HG03135 (cell line): ENCODE measurements around the gene SYT9.
"Not testable (repeated sequence)": the region's sequence is repeated elsewhere in the genome, so short reads cannot be mapped to it uniquely, and the experiment has no call there.

Source experiments
- ATAC-seq: cut with Tn5 transposase; IDR thresholded peaks from one replicate; pipeline ENCODE4 v1.9.1; 2021; ENCODE audit warnings: mild to moderate bottlenecking, moderate library complexity; ENCODE audit not compliant: unreplicated experiment

The SYT9 gene

DNA sequence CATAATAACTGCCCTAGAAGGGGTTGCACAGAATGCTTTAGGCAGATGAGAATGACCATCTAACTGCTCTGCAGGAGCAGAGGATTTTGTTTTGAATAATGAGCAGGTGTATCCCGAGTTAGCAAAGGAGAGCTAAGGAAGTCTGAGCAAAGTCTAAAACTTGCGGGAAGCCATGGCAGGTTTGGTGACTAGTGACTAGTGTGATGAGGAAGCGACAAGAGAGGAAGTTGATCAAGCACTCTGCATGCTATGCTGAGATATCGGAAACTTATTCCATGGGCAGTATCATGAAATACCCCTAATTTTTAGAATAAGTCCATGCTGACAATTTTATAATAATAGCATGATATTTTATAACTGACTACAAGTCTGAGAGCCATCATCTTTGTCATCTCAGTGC, 246.5 kb downstream of the SYT9 start:
- no peak for ATAC-seq

DNA sequence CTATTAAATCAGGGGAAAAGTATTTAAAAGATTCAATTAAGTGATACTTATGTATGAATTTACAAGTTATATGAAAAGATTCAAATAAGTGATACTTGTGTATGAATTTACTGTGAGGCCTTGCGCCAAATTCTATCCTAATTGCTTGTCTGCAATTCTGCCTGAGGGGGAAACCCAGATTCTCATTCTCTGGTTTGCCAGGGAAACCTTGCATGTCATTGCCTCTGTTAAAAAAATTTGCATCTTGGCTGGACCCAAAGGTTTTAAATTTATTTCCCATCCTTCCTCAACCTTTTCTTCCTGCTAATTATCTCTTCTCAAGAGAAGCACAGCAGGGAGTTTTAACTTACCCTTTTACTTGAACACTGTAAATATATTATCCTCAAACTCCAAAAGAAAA, 247.4 kb downstream of the SYT9 start:
- no peak for ATAC-seq

DNA sequence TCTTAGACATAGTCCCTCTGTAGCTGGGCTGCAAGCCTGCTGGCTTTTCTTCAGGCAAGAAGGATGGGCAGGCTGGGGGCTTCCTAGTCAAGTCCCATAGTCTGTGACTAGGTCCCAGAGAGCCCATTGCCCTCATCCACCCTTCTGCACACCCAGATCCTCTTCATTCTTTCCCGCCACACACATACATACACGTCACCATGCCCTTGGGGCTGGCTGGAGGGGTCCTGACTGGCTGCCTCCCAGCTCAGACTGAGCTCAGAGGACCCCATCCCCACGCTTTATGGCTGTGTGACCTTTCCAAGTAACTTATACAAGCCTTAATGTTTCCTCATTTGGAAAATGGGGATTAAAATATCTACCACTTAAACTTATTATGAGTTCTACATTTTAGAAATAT, 248.5 kb downstream of the SYT9 start:
- no peak for ATAC-seq

DNA sequence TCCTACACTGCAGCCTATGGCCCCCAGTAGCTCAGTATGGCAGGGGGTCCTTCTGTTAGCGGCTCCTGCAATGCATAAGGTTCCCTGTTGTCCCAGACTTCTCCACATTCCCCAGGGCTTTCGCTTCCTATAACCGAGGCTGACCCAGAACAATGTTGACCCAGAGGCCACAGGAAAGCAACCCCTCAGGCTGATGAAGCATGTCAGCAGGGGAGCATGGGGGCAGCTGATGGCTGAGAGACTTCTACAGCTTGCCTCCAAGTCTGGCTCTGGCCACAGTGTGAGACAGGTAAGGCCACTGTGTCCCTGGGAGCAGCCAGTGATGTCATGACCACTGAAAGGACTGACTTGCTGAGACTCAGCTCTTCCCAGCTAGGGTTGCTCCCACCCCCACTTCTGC, 249.5 kb downstream of the SYT9 start:
- no peak for ATAC-seq

DNA sequence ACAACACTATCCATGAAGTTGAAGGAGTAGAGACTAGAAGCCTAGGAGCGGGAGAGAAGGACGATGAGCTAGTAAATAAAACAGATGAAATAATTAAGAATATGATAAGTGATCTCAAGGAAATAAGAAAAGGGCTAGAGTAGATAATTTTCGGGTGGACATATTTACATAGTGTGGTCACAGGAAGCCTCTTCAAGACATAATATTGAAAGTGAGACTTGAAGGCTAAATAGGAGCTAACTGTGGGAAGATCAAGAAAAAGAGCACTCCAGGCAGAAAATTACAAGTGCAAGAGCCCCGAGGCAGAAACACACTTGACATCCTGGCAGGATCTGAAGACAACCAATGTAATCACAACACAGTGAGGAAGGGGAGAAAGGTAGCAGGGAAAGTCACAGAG, 250.2 kb downstream of the SYT9 start:
- ATAC-seq: no peak

DNA sequence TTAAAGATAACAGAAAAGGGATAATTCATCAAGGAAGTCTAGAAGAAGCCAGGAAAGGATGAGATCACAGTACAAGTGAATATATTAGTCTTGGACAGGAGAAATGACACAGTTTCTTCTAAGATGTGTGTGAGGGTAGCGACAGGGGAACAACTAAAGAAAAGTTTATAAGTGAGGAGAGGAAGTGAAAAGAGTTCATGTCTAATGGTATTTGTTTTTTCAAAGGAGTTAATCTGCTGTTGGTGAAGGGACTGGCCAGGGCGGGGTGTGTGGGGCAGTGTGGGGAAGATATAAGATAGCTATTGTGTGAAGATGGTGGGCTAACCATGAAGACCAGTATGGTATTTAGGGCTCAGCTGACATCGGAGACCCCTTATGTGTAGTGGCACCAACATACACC, 254.5 kb downstream of the SYT9 start:
- no peak for ATAC-seq

DNA sequence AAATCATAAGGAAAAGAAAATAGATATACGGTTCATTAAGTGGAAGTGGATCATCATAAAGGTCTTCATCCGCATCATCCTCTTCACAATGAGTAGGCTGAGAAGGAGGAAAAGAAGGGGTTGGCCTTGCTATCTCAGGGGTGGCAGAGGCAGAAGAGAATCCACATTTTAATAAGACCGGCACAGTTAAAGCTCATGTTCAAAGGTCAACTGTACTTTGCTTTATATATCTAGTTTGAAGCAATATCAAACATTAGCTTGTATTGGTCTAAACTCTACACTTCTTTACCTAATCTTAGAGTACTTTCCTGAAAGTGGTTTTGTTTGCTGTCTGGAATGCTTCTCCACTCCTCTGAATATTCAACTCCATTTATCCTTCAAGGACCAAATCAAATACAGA, 256.4 kb downstream of the SYT9 start:
- ATAC-seq: no peak

DNA sequence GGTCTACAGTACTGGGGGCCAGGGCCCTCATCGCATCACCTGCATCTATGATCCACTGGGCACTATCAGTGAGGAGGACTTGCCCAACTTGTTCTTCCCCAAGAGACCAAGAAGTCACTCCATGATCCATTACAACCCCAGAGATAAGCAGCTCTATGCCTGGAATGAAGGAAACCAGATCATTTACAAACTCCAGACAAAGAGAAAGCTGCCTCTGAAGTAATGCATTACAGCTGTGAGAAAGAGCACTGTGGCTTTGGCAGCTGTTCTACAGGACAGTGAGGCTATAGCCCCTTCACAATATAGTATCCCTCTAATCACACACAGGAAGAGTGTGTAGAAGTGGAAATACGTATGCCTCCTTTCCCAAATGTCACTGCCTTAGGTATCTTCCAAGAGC, 258.3 kb downstream of the SYT9 start:
- ATAC-seq: no peak

DNA sequence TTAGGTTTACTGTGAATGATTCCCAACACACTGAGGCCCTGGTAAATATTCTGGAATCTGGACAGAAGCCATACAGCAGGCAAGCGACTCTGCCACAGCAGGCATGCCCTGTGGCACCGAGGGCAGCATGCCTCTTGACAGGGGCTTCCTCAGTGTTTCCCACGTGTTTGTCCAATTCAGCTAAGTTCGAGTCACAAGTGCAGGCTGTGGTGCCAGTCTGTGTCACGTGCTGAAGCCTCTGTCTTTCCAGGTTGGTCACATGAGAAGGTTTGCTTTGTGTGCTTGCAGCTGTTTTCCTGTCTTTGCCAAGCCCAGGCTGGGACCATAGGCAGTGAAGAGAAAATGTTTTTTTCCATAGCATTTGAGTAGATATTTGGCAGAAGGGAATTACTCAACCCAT, 259.7 kb downstream of the SYT9 start:
- ATAC-seq: no peak

DNA sequence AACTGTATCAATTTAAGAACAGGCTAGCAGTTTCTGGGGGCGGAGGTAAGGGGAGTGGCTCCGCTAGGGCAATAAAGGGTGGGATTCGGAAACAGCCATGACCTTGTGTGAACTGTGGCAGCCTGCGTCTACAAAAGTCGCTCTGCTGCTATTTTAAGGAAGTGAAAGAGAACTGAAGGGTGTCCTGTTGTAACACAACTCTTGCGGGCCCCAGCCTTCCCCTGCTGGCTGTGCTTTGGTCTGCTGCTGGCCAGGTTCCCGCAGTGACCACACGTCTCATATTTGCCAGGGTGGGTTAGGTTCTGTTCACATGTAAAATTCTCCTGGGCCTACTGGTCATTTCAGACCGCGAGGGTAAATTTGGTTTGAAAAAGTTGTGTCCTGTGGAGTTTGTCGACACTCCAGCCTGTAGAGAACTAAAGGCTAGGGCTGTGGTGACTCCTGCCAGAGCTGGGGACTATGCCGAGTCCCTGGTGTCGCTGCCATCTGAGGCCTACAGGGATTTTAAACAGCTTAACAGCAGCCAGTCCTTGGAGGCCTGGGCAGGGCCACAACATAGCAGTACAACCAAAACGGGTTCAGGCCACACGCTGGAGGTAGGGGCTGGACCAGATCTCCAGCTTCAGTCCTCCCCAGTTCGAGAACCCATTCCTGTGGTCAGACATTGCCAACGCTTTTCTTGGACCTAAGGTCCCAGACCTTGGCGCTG, 261.0 kb downstream of the SYT9 start:
- ATAC-seq: peak; percentile 73

DNA sequence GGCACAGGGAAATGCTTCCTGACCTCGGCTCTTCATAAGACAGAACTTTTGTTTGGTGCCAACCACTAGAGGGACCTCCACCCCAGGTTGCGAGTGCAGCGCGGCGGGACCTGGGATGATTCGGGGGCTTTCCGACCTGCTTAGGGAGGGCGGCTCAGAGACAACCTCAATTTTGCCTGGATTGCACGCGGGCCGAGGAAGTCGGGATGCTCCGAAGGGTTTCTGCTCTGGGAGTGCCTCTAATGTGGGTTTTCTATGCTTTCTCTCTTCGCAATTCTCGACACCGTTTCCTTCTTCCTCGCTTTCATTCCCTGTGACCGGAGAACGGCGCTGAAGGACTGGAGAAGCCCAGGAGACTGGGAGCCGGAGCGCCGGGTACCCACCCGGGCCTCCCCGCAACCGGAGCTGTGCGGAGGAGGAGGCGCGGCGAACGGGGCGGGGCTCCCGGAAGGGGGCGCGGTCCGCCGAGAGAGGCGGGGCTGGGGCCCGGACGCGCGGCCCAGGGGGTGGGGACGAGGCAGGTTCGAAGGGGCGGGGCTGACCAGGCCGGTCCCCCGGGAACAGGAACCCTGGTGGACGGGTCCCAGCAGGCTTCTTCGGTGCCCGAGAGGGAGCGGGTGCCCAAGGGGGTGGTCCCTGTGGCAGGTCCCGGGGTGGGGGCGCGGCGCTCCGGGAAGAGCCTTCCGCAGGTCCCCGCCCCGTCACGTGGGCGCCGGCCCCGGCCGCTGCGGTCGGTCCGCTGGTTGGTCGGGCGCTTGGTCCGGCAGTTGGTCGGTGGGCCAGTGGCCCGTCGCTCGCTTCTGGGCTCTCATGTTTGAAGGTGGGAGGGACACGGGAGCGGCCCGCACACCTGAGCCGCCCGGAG, 261.8 kb downstream of the SYT9 start, which contains the start of gene PPFIBP2:
Gene PPFIBP2, plus strand, starts transcription at position 766 of the 865 bp plus-strand sequence. CDS start 35,477 bp downstream, outside the sequence.
- ATAC-seq: peak; percentile 64

DNA sequence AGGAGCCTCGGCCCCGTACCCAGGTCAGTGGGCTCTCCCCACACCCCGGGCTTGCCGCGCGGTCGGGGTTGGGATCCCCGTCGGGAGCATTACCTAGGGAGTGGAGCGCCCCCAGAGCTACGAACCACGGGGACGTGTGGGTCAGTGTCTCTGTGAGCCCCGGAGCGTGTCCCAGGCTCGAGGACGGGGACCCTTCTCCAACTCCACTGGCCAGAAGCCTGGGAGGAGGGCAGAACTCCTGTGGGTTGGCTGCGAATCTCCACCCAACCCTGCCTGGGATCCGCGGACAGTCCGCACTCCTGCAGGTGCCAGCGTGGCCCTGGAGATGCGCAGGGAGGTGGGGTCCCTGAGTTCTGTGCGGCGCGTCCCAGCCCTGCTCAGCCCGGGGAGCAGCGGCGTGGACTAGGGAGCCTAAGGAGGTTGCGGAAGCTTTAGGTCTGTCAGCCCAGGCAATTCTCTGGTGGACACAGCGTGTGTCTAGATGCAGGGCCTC, 262.4 kb downstream of the SYT9 start:
- ATAC-seq: peak; percentile 5

DNA sequence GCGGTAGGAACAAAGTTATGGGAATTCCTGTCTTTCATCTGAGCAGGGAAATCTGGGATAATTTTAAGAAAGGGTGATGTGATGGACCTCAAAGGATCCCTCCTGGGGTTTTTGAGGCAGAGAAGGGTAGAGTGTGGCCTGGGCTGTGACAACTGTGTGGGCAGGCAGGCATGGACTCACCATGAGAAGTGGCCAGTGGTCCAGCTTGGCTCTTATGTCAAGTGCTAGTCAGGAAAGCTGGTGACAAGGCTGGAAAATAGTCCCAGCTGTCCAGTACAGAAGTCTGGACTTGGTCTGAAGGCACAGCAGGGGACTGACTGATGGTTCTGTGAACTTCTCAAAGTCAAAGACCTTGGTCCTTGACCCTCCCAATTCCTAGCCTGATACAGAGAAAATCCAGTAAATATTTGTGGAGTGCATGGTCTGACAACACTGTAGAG, 263.8 kb downstream of the SYT9 start:
- no peak for ATAC-seq

DNA sequence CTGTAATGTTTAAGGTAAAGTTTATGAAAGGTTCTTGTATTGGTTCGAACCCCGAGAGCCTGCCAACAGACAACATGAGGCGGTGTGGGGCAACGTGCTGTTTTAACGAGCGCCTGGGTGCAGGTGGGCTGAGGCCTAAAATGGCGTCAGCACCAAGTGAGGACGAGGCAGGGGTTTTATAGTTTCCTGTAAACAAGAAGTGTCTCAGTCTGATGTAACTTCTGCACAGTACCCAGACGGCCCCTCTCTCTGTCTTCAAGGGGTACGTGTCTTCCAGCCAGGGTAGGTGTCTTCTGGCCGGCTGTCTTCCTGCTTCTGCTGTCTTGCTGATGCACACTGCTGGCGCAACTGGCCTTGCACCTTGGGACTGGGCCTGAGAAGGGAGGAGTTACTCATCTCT, 264.8 kb downstream of the SYT9 start:
- no peak for ATAC-seq

DNA sequence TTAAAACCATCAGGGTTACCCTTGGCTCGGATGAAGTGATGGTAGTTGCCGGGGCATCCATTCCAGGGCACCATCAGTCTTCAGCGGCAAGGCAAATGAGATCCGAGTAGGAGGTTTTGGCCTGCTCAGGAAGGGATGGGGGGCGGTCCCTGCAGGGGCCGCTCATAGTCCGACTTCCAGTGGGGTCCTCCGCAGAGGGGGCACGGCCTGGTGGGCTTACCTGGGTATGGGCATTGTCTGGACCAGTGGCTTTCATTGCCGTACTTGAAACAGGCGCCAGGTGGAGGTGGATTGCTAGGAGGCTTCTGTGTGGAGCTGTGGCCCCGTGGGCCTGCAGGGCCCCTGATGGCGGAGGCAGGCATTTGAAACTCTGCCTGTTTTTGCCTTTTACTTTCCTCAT, 266.0 kb downstream of the SYT9 start:
- not testable (repeated sequence) for ATAC-seq
